GM23338 (cell line): ENCODE measurements around the gene CHN2. TPM values are rescaled to one million over a fixed set of nuclear protein-coding genes. Genes with fewer than 3 reads are reported as not detected.

ENCODE experiments used
- ATAC-seq: fragments of 200-7000 bp; cut with Tn5 transposase; 3 replicates; pipeline ENCODE4 v1.9.1; 2020
- DNase-seq: peaks from one replicate; pipeline ENCODE4 v3.0.0-alpha.2; 2015; ENCODE audit warnings: low spot score
- H2AFZ ChIP-seq: fragments of 200-600 bp; sonication (generic); 2 replicates; pipeline ENCODE4 v1.8.0; 2016; ENCODE audit warnings: antibody characterized with exemption, mild to moderate bottlenecking, moderate library complexity
- H3F3A ChIP-seq: fragments of 200-600 bp; sonication (generic); replicated peaks from 2 replicates; pipeline ENCODE4 v1.8.0; 2017; ENCODE audit warnings: antibody characterized with exemption, mixed run types, low read depth
- H3K27ac ChIP-seq: fragments of 200-600 bp; sonication (generic); 2 replicates; pipeline ENCODE4 v1.6.1; 2016; ENCODE audit warnings: low read depth
- H3K27me3 ChIP-seq: fragments of 200-600 bp; sonication (generic); 2 replicates; pipeline ENCODE4 v1.8.0; 2016; ENCODE audit warnings: mild to moderate bottlenecking, mixed run types, moderate library complexity; ENCODE audit not compliant: insufficient read depth
- H3K36me3 ChIP-seq: fragments of 200-600 bp; sonication (generic); 2 replicates; pipeline ENCODE4 v1.8.0; 2016; ENCODE audit warnings: mild to moderate bottlenecking; ENCODE audit not compliant: insufficient read depth
- H3K4me1 ChIP-seq: fragments of 200-600 bp; sonication (generic); 2 replicates; pipeline ENCODE4 v1.8.0; 2016; ENCODE audit warnings: mild to moderate bottlenecking, moderate library complexity; ENCODE audit not compliant: insufficient read depth
- H3K4me2 ChIP-seq: fragments of 200-600 bp; sonication (generic); 2 replicates; pipeline ENCODE4 v1.7.1; 2017; ENCODE audit warnings: mixed run types
- H3K4me3 ChIP-seq: fragments of 200-600 bp; sonication (generic); 2 replicates; pipeline ENCODE4 v1.6.1; 2016; ENCODE audit warnings: mixed run types
- H3K79me2 ChIP-seq: fragments of 200-600 bp; sonication (generic); replicated peaks from 2 replicates; pipeline ENCODE4 v1.8.0; 2017; ENCODE audit warnings: mild to moderate bottlenecking; ENCODE audit not compliant: insufficient read depth
- H3K9me2 ChIP-seq: fragments of 200-600 bp; sonication (generic); 2 replicates; pipeline ENCODE4 v1.8.0; 2017; ENCODE audit not compliant: insufficient read depth
- H4K20me1 ChIP-seq: fragments of 200-600 bp; sonication (generic); replicated peaks from 2 replicates; pipeline ENCODE4 v1.8.0; 2017; ENCODE audit warnings: mild to moderate bottlenecking; ENCODE audit not compliant: insufficient read depth
- H3K27ac Mint-ChIP-seq: 2 replicates; pipeline ENCODE4 v1.8.0; 2020; ENCODE audit warnings: inconsistent platforms, mild to moderate bottlenecking, moderate library complexity, mixed read lengths
- H3K27me3 Mint-ChIP-seq: 3 replicates; pipeline ENCODE4 v1.8.0; 2022; ENCODE audit warnings: low read depth, mild to moderate bottlenecking, moderate library complexity, mixed read lengths, inconsistent platforms; ENCODE audit not compliant: insufficient read depth, poor library complexity
- H3K36me3 Mint-ChIP-seq: 3 replicates; pipeline ENCODE4 v1.8.0; 2021; ENCODE audit warnings: low read depth, mild to moderate bottlenecking, inconsistent platforms, moderate library complexity, mixed read lengths
- H3K4me1 Mint-ChIP-seq: 3 replicates; pipeline ENCODE4 v1.8.0; 2020; ENCODE audit warnings: mild to moderate bottlenecking, inconsistent platforms, mixed read lengths
- H3K4me3 Mint-ChIP-seq: 3 replicates; pipeline ENCODE4 v1.8.0; 2021; ENCODE audit warnings: moderate library complexity, mild to moderate bottlenecking, inconsistent platforms, mixed read lengths
- H3K9me3 Mint-ChIP-seq: 3 replicates; pipeline ENCODE4 v1.8.0; 2020; ENCODE audit warnings: moderate library complexity, mild to moderate bottlenecking, inconsistent platforms, mixed read lengths
- CTCF ChIP-seq, 2 experiments: fragments of 200-600 bp in 1 of 2; sonication (generic) in 1 of 2; conservative IDR thresholded peaks; 2 replicates each; pipeline versions ENCODE4 v1.5.1 to v1.6.1; 2016 to 2017; ENCODE audit warnings: antibody characterized with exemption in 2 of 2, low read depth in 2 of 2, mild to moderate bottlenecking in 2 of 2, moderate library complexity in 1 of 2
- EZH2phosphoT487 ChIP-seq: fragments of 200-600 bp; sonication (generic); IDR thresholded peaks from one replicate; pipeline ENCODE4 v1.8.1; 2018; ENCODE audit warnings: antibody characterized with exemption; ENCODE audit not compliant: unreplicated experiment
- ZNF114 ChIP-seq: fragments of 250-450 bp; sonication (Bioruptor Pico); IDR thresholded peaks from 2 replicates; pipeline ENCODE4 v1.5.0; 2020; ENCODE audit warnings: mild to moderate bottlenecking, moderate library complexity
- ZNF331 ChIP-seq: fragments of 250-450 bp; sonication (Bioruptor Pico); IDR thresholded peaks from 2 replicates; pipeline ENCODE4 v1.5.0; 2020; ENCODE audit warnings: low read depth, mild to moderate bottlenecking, moderate library complexity
- ZNF462 ChIP-seq: fragments of 250-450 bp; sonication (Bioruptor Pico); IDR thresholded peaks from 2 replicates; pipeline ENCODE4 v1.5.0; 2020; ENCODE audit warnings: mild to moderate bottlenecking, moderate library complexity
- polyA plus RNA-seq: library from polyadenylated mRNA; unstranded; fragments of >200 nt; fragmentation: Nextera tagmentation; extraction: Ambion mirVana; gene quantifications from 2 replicates; pipeline ENCODE4 v1.2.1, GENCODE V29; 2016
- total RNA-seq: library from RNA; depleted of rRNA; stranded (reverse); fragments of >200 nt; shearing (Covaris generic); gene quantifications from 2 replicates; pipeline ENCODE4 v1.2.3, GENCODE V29; 2014

CHN2 gene
- total and polyA plus RNA-seq, 2 experiments from 2014 or later, result 6.1 to 7.5 TPM

GRCh38 chr7:29394321-29394720 is 199.7 kb downstream of the CHN2 start:
- Mint-ChIP-seq H3K4me3 (no peak overlapping the region), H3K9me3 (no peaks in the 10 kb centered on the region)
- peak; percentile 42; the same call in 2 of the 3 replicates for ATAC-seq

More at GRCh38 chr7:29394321-29394720, 199.7 kb downstream of the CHN2 start:
- Histone ChIP-seq H3K4me3 (no peak overlapping the region), H3K36me3 (no peaks in the 10 kb centered on the region), H3F3A (no peaks in the 10 kb centered on the region), H3K4me2 (no peak overlapping the region), H3K27me3 (no peaks in the 10 kb centered on the region), H3K27ac (no peak overlapping the region), H3K79me2 (no peaks in the 10 kb centered on the region), H3K4me1 (0 out of 2 replicates have a peak, but pooled peaks cover 4% of the 10 kb centered on the region), H2AFZ (no peak overlapping the region), H4K20me1 (no peaks in the 10 kb centered on the region), H3K9me2 (no peaks in the 10 kb centered on the region)
- H3K4me1 Mint-ChIP-seq, result peaks cover 6% of the 10 kb centered on the region; the same call in 2 of the 3 replicates
- DNase-seq, result no peak
- H3K27ac Mint-ChIP-seq, result no peak overlapping the region; the same call in 1 of the 2 replicates
- TF ChIP-seq ZNF331 (no peak), CTCF (conservative IDR thresholded peaks at IDR 0.05; ENCODE audit: low read depth in 2 of 2) (no peak), EZH2phosphoT487 (no peak), ZNF462 (no peak), ZNF114 (no peak)
- H3K36me3 Mint-ChIP-seq, result no peaks in the 10 kb centered on the region
- H3K27me3 Mint-ChIP-seq, result peaks cover 4% of the 10 kb centered on the region
